Stimulated activated naive CD8-positive, alpha-beta T cell treated with anti-CD3 and anti-CD28 coated beads, Interleukin-15, Interleukin-2, amounts not matched to agents 100 ng/mL and 50 ng/mL, for 24 hours (primary cell): ENCODE measurements around the gene FAM221A.
"Not testable (repeated sequence)": the region's sequence is repeated elsewhere in the genome, so short reads cannot be mapped to it uniquely, and the experiment has no call there.

Experiments used
- H3K27ac Mint-ChIP-seq: one replicate; pipeline ENCODE4 v1.8.0; 2021; ENCODE audit warnings: mild to moderate bottlenecking, mixed read lengths
- H3K27me3 Mint-ChIP-seq: one replicate; pipeline ENCODE4 v1.8.0; 2021; ENCODE audit warnings: mixed read lengths
- H3K36me3 Mint-ChIP-seq: one replicate; pipeline ENCODE4 v1.8.0; 2021; ENCODE audit warnings: low read depth, mixed read lengths
- H3K4me1 Mint-ChIP-seq: one replicate; pipeline ENCODE4 v1.8.0; 2021; ENCODE audit warnings: low read depth, mixed read lengths
- H3K4me3 Mint-ChIP-seq: one replicate; pipeline ENCODE4 v1.8.0; 2021; ENCODE audit warnings: mild to moderate bottlenecking, mixed read lengths
- H3K9me3 Mint-ChIP-seq: one replicate; pipeline ENCODE4 v1.8.0; 2021; ENCODE audit warnings: mixed read lengths

The FAM221A gene

GRCh38 chr7:23679898-23680413, at the start of gene FAM221A:
TSS of gene FAM221A (plus strand) at chr7:23680199. CDS start at chr7:23680219, 20 bp downstream.
- H3K4me3 Mint-ChIP-seq: peak within 1 kb of the TSS; percentile 88
- H3K27me3 Mint-ChIP-seq: no peaks in the 10 kb centered on the region
- peak within 1 kb of the TSS; percentile 61 for H3K27ac Mint-ChIP-seq
- peaks cover 6% of the 10 kb centered on the region for H3K4me1 Mint-ChIP-seq
- no peaks in the 10 kb centered on the region for H3K36me3 Mint-ChIP-seq
- no peaks in the 10 kb centered on the region for H3K9me3 Mint-ChIP-seq

- no peak overlapping the region for H3K4me3 Mint-ChIP-seq
- no peaks in the 10 kb centered on the region for H3K9me3 Mint-ChIP-seq
- H3K4me1 Mint-ChIP-seq: no peaks in the 10 kb centered on the region
- H3K27me3 Mint-ChIP-seq: no peaks in the 10 kb centered on the region
- no peak overlapping the region for H3K27ac Mint-ChIP-seq
- H3K36me3 Mint-ChIP-seq: peaks cover 6% of the 10 kb centered on the region
Observed at GRCh38 chr7:23633417-23633816, 46.6 kb upstream of the FAM221A start.

DNA sequence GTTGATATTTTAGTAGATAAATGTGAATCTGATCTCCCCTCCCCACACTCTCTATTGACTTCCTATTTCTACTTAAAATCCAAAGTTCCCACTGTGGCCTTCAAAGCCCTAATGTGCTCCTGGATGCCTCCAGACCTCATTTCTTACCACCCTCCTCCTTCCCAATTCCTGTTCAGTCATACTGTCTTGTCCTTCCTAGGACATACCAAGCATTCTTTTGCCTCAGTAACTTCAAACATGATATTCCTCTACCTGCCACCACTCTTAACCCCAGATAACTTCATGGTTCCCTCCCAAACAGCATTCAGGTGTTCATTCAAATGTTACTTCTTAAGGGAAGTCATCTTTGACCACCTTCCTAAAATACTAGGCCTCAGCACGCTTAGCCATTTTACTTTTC, 34.2 kb upstream of the FAM221A start:
- H3K4me3 Mint-ChIP-seq: no peak overlapping the region
- H3K27ac Mint-ChIP-seq: no peak overlapping the region
- H3K27me3 Mint-ChIP-seq: no peaks in the 10 kb centered on the region
- H3K9me3 Mint-ChIP-seq: no peaks in the 10 kb centered on the region
- H3K36me3 Mint-ChIP-seq: peaks cover 5% of the 10 kb centered on the region
- H3K4me1 Mint-ChIP-seq: no peaks in the 10 kb centered on the region

GRCh38 chr7:23653942-23654341, 26.1 kb upstream of the FAM221A start:
- Mint-ChIP-seq H3K4me1 (no peaks in the 10 kb centered on the region), H3K27ac (no peak overlapping the region), H3K4me3 (no peak overlapping the region), H3K27me3 (no peaks in the 10 kb centered on the region), H3K36me3 (peaks cover 5% of the 10 kb centered on the region), H3K9me3 (peaks cover 34% of the 10 kb centered on the region)

GRCh38 chr7:23654508-23654907, 25.5 kb upstream of the FAM221A start:
- Mint-ChIP-seq H3K4me1 (no peaks in the 10 kb centered on the region), H3K4me3 (no peak overlapping the region), H3K27ac (no peak overlapping the region), H3K27me3 (no peaks in the 10 kb centered on the region), H3K36me3 (peaks cover 5% of the 10 kb centered on the region), H3K9me3 (peaks cover 35% of the 10 kb centered on the region)

- peaks cover 35% of the 10 kb centered on the region for H3K9me3 Mint-ChIP-seq
- no peak overlapping the region for H3K4me3 Mint-ChIP-seq
- no peaks in the 10 kb centered on the region for H3K27me3 Mint-ChIP-seq
- peaks cover 5% of the 10 kb centered on the region for H3K36me3 Mint-ChIP-seq
- H3K27ac Mint-ChIP-seq: no peak overlapping the region
- H3K4me1 Mint-ChIP-seq: no peaks in the 10 kb centered on the region
Observed at GRCh38 chr7:23655433-23655832, 24.6 kb upstream of the FAM221A start.

GRCh38 chr7:23658831-23659427, 21.1 kb upstream of the FAM221A start:
- Mint-ChIP-seq H3K27me3 (no peaks in the 10 kb centered on the region), H3K4me3 (no peak overlapping the region), H3K27ac (no peak overlapping the region), H3K4me1 (no peaks in the 10 kb centered on the region), H3K9me3 (peaks cover 31% of the 10 kb centered on the region), H3K36me3 (peaks cover under 1% of the 10 kb centered on the region)

DNA sequence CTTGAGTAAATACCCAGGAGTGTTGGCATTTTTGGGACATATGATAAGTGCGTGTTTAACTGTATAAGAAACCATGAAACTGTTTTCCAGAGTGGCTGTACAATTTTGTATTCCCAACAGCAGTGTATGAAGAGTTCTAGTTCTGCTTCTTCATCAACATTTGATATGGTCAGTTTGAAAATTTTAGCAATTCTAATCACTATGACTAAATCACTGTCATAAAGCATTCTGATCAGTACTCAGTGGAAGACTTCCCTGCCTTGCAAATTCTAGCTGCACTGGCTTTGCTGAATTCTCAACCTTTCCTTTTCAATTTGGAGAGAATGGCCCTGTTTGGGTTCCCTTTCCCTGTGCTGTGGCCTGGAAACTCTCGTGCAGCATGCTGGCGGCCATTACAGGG, 18.6 kb upstream of the FAM221A start:
- H3K9me3 Mint-ChIP-seq: peaks cover 13% of the 10 kb centered on the region
- H3K36me3 Mint-ChIP-seq: no peaks in the 10 kb centered on the region
- H3K27ac Mint-ChIP-seq: no peak overlapping the region
- H3K4me1 Mint-ChIP-seq: no peaks in the 10 kb centered on the region
- H3K27me3 Mint-ChIP-seq: no peaks in the 10 kb centered on the region
- H3K4me3 Mint-ChIP-seq: no peak overlapping the region

- no peak overlapping the region for H3K4me3 Mint-ChIP-seq
Observed at GRCh38 chr7:23662124-23662983, 17.6 kb upstream of the FAM221A start.

GRCh38 chr7:23662984-23663313, 17.1 kb upstream of the FAM221A start:
- H3K36me3 Mint-ChIP-seq: no peaks in the 10 kb centered on the region
- H3K27ac Mint-ChIP-seq: no peak overlapping the region
- peaks cover 8% of the 10 kb centered on the region for H3K9me3 Mint-ChIP-seq
- H3K4me1 Mint-ChIP-seq: no peaks in the 10 kb centered on the region
- H3K4me3 Mint-ChIP-seq: no peak overlapping the region
- no peaks in the 10 kb centered on the region for H3K27me3 Mint-ChIP-seq

More at GRCh38 chr7:23662124-23662983, 17.6 kb upstream of the FAM221A start:
- Mint-ChIP-seq H3K27me3 (no peaks in the 10 kb centered on the region), H3K27ac (no peak overlapping the region), H3K4me1 (no peaks in the 10 kb centered on the region), H3K36me3 (no peaks in the 10 kb centered on the region), H3K9me3 (peaks cover 8% of the 10 kb centered on the region)

- Mint-ChIP-seq H3K27me3 (no peaks in the 10 kb centered on the region), H3K27ac (no peak overlapping the region), H3K4me1 (no peaks in the 10 kb centered on the region), H3K36me3 (no peaks in the 10 kb centered on the region), H3K9me3 (no peaks in the 10 kb centered on the region), H3K4me3 (no peak overlapping the region)
Observed at GRCh38 chr7:23664122-23664521, 15.9 kb upstream of the FAM221A start.

- Mint-ChIP-seq H3K4me1 (no peaks in the 10 kb centered on the region), H3K27ac (no peak overlapping the region), H3K4me3 (no peak overlapping the region), H3K9me3 (no peaks in the 10 kb centered on the region), H3K27me3 (peaks cover 5% of the 10 kb centered on the region), H3K36me3 (no peaks in the 10 kb centered on the region)
Observed at GRCh38 chr7:23672033-23672432, 8.0 kb upstream of the FAM221A start.

DNA sequence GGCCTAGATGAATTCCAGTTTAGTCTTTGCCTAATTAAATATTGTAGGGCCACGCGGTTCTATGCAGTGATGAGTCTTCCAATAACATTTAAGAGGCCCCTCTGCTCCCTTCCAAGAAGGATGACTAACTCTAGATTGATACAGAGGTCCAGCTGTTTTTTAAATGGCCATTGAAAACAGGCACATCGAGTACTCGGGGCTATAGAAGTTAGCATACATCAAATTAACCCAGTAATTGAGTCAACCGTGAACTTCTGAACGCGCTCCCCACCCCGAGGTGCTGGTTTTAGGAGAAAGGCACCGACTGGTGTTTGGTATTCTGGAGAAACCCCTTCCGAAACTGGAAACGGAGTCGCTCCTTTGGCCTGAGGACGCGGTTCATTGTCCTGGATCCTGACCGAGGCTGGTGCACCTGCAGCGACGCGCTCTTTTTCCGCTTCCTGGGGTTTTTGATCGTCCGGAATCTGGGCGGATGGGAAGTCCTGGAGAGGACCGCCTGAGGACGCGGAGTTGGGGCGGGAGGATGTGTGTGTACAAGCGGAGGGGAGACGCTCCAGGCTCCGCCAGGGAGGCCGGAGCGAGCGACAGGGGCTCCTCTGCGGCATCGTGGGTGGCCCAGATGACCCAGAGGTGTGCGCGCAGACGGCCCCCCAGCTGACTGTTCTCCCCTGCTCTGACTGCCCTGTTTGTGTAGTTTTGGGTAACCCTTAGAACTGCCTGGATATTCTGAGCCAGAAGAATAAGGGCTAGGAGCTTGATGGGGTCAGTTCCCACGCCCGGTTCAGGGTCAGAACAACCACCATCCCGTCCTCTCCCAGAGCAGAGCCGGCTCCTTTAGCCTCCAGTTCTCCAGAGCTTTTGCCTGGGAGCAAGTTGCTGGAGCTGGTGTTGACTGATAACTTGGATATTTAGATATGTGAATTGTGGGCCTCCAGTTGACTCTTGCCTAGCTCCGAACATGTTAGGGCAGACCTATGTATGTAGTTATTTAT, 711 bp downstream of the FAM221A start:
- Mint-ChIP-seq H3K36me3 (no peaks in the 10 kb centered on the region), H3K27ac (peak overlapping the region; percentile 31), H3K27me3 (no peaks in the 10 kb centered on the region), H3K4me3 (peak overlapping the region; percentile 88), H3K4me1 (peaks cover 6% of the 10 kb centered on the region), H3K9me3 (no peaks in the 10 kb centered on the region)

DNA sequence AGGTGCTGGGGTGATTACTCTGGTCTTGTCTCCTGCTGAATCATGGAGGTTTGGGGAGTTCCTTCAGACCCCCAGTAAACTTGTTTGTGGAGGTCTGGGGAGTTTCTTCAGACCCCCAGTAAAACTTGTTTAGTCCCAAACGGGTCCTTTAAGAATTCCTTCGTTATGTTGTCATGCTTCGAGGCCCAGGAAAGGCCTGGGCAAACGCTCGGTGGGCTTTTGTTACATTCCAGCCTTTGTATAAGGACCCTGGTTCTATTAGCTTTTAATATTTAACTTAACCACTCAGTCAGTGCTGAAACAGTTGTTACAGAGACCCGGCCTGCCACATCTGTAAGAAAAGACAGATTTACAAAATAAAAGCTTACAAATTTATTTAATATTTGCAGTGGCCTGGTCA, 4.0 kb downstream of the FAM221A start:
- H3K9me3 Mint-ChIP-seq, H3K36me3 Mint-ChIP-seq, H3K4me1 Mint-ChIP-seq, H3K27me3 Mint-ChIP-seq, H3K4me3 Mint-ChIP-seq, H3K27ac Mint-ChIP-seq: not testable (repeated sequence)

GRCh38 chr7:23685731-23686130, 5.7 kb downstream of the FAM221A start:
- Mint-ChIP-seq H3K27ac (no peak overlapping the region), H3K4me3 (no peak overlapping the region), H3K9me3 (no peaks in the 10 kb centered on the region), H3K27me3 (no peaks in the 10 kb centered on the region), H3K4me1 (no peaks in the 10 kb centered on the region), H3K36me3 (peaks cover 15% of the 10 kb centered on the region)
